Esophagus mucosa (tissue), 1 donor: ENCODE data around the gene ZDHHC1. TPM values are rescaled to one million over a fixed set of nuclear protein-coding genes. Genes with fewer than 3 reads are reported as not detected.

Source experiments
- ATAC-seq: fragments of 200-7000 bp; cut with Tn5 transposase; one replicate; pipeline ENCODE4 v1.9.1; 2020
- total RNA-seq: library from RNA; stranded (reverse); gene quantifications from one replicate; pipeline ENCODE4 v1.2.4, GENCODE V29; 2023
- donor health status: DM: yes; HTN: yes; CAD: no.

Gene ZDHHC1
- total RNA-seq, result 3.8 TPM

- ATAC-seq, result peak; percentile 91
Measured at GRCh38 chr16:67415872-67416793, at the start of gene ZDHHC1. TSS of gene ZDHHC1 (minus strand) at chr16:67416477. CDS start at chr16:67407775, 8,702 bp downstream.

- no peak for ATAC-seq
Measured at GRCh38 chr16:67464565-67464964, 48.3 kb upstream of the ZDHHC1 start.

- no peak for ATAC-seq
Measured at GRCh38 chr16:67463691-67464090, 47.4 kb upstream of the ZDHHC1 start.

GRCh38 chr16:67463059-67463458 is 46.8 kb upstream of the ZDHHC1 start:
- ATAC-seq, result no peak

- no peak for ATAC-seq
Measured at GRCh38 chr16:67462279-67462655, 46.0 kb upstream of the ZDHHC1 start.

- peak; percentile 89 for ATAC-seq
Measured at GRCh38 chr16:67461600-67462278, 45.5 kb upstream of the ZDHHC1 start.

GRCh38 chr16:67460961-67461360 is 44.7 kb upstream of the ZDHHC1 start:
- no peak for ATAC-seq

GRCh38 chr16:67460168-67460567 is 43.9 kb upstream of the ZDHHC1 start:
- no peak for ATAC-seq

GRCh38 chr16:67459861-67460150 is 43.5 kb upstream of the ZDHHC1 start:
- ATAC-seq, result no peak

- no peak for ATAC-seq
Measured at GRCh38 chr16:67459066-67459860, 43.0 kb upstream of the ZDHHC1 start.

- no peak for ATAC-seq
Measured at GRCh38 chr16:67458121-67458641, 41.9 kb upstream of the ZDHHC1 start.

GRCh38 chr16:67457611-67458010 is 41.3 kb upstream of the ZDHHC1 start:
- ATAC-seq, result no peak

GRCh38 chr16:67456391-67457081 is 40.3 kb upstream of the ZDHHC1 start:
- ATAC-seq, result peak; percentile 63

GRCh38 chr16:67454852-67455251 is 38.6 kb upstream of the ZDHHC1 start:
- ATAC-seq, result no peak

- no peak for ATAC-seq
Measured at GRCh38 chr16:67454104-67454503, 37.8 kb upstream of the ZDHHC1 start.

GRCh38 chr16:67451704-67452435 is 35.6 kb upstream of the ZDHHC1 start:
- peak; percentile 22 for ATAC-seq

GRCh38 chr16:67451061-67451703 is 34.9 kb upstream of the ZDHHC1 start:
- no peak for ATAC-seq

- ATAC-seq, result no peak
Measured at GRCh38 chr16:67449739-67450138, 33.5 kb upstream of the ZDHHC1 start.

- no peak for ATAC-seq
Measured at GRCh38 chr16:67449336-67449735, 33.1 kb upstream of the ZDHHC1 start.

- no peak for ATAC-seq
Measured at GRCh38 chr16:67448580-67448979, 32.3 kb upstream of the ZDHHC1 start.

GRCh38 chr16:67447508-67448076 is 31.3 kb upstream of the ZDHHC1 start:
- peak; percentile 57 for ATAC-seq
